PC-9 (cell line): ENCODE data around the gene CEMIP2. TPM values are rescaled to one million over a fixed set of nuclear protein-coding genes. Genes with fewer than 3 reads are reported as not detected.

ENCODE experiments used
- BruUV-seq: library from RNA; stranded (reverse); fragments of 400-500 nt; replicated peaks from 2 replicates; lab custom pipeline; 2021; lab: Mats Ljungman, UMichigan
- CTCF ChIA-PET: fragments of 300-600 bp; sonication (Branson Sonifier 250); formaldehyde crosslinking; loops from one replicate; lab custom pipeline; 2022; ENCODE audit warnings: antibody characterized with exemption; lab: Charles Lee
- POLR2A ChIA-PET: fragments of 300-600 bp; sonication (Branson Sonifier 250); formaldehyde crosslinking; loops from one replicate; lab custom pipeline; 2022; ENCODE audit warnings: antibody characterized with exemption; ENCODE audit not compliant: unreplicated experiment; lab: Charles Lee
- DNase-seq, 2 experiments: peaks; one replicate each; pipeline versions ENCODE4 v3.0.0 to v3.0.0-alpha.2; 2015 to 2022; ENCODE audit warnings: mixed read lengths in 1 of 2
- H2AFZ ChIP-seq: fragments of 200-600 bp; sonication (generic); 2 replicates; pipeline ENCODE4 v1.8.1; 2017; ENCODE audit warnings: antibody characterized with exemption
- H3F3A ChIP-seq: fragments of 200-600 bp; sonication (generic); 2 replicates; pipeline ENCODE4 v1.8.1; 2017; ENCODE audit warnings: antibody characterized with exemption, mild to moderate bottlenecking, low read depth; ENCODE audit not compliant: insufficient read depth
- H3K27ac ChIP-seq: fragments of 200-600 bp; sonication (generic); 2 replicates; pipeline ENCODE4 v1.6.1; 2016; ENCODE audit warnings: mixed run types
- H3K27me3 ChIP-seq: fragments of 200-600 bp; sonication (generic); 2 replicates; pipeline ENCODE4 v1.6.1; 2016; ENCODE audit warnings: low read depth, mixed run types; ENCODE audit not compliant: insufficient read depth
- H3K36me3 ChIP-seq: fragments of 200-600 bp; sonication (generic); 2 replicates; pipeline ENCODE4 v1.6.1; 2016; ENCODE audit warnings: low read depth, mixed run types
- H3K4me1 ChIP-seq: fragments of 200-600 bp; sonication (generic); replicated peaks from 2 replicates; pipeline ENCODE4 v1.6.1; 2016; ENCODE audit warnings: mixed run types; ENCODE audit not compliant: insufficient read depth
- H3K4me2 ChIP-seq: fragments of 200-600 bp; sonication (generic); 2 replicates; pipeline ENCODE4 v1.6.1; 2017; ENCODE audit warnings: mixed run types
- H3K4me3 ChIP-seq: fragments of 200-600 bp; sonication (generic); 2 replicates; pipeline ENCODE4 v1.6.1; 2016; ENCODE audit warnings: mixed run types
- H3K79me2 ChIP-seq: fragments of 200-600 bp; sonication (generic); 2 replicates; pipeline ENCODE4 v1.6.1; 2017; ENCODE audit warnings: low read depth, mixed run types
- H3K9me2 ChIP-seq: fragments of 200-600 bp; sonication (generic); 2 replicates; pipeline ENCODE4 v1.8.1; 2017; ENCODE audit warnings: mild to moderate bottlenecking; ENCODE audit not compliant: insufficient read depth
- H3K9me3 ChIP-seq: fragments of 200-600 bp; sonication (generic); 2 replicates; pipeline ENCODE4 v1.8.1; 2016; ENCODE audit warnings: low read depth; ENCODE audit not compliant: insufficient read depth
- H4K20me1 ChIP-seq: fragments of 200-600 bp; sonication (generic); 2 replicates; pipeline ENCODE4 v1.8.1; 2017; ENCODE audit not compliant: insufficient read depth
- CTCF ChIP-seq: fragments of 200-600 bp; sonication (generic); conservative IDR thresholded peaks from 2 replicates; pipeline ENCODE4 v1.6.1; 2017; ENCODE audit warnings: mixed run types, antibody characterized with exemption, mild to moderate bottlenecking, moderate library complexity
- EZH2 ChIP-seq: fragments of 200-600 bp; sonication (generic); IDR thresholded peaks from 2 replicates; pipeline ENCODE4 v1.8.0; 2017; ENCODE audit warnings: antibody characterized with exemption, low read depth
- intact Hi-C: fragments of 100-400 bp; cut with micrococcal nuclease; formaldehyde crosslinking; loops from one replicate; pipeline ENCODE4 v1.10.0; 2022; ENCODE audit not compliant: unreplicated experiment
- total RNA-seq: library from RNA; stranded (reverse); gene quantifications from 2 replicates; pipeline ENCODE4 v1.2.3, GENCODE V29; 2021

CEMIP2 gene
- total RNA-seq, 1 experiment from 2014 or later: 77.0 TPM

- DNase-seq: no peak
- Histone ChIP-seq H3K9me3 (no peaks in the 10 kb centered on the region), H2AFZ (no peak overlapping the region), H4K20me1 (no peaks in the 10 kb centered on the region), H3K79me2 (no peaks in the 10 kb centered on the region), H3F3A (peaks cover 6% of the 10 kb centered on the region; the same call in 1 of the 2 replicates), H3K27me3 (no peaks in the 10 kb centered on the region), H3K4me1 (peaks cover 8% of the 10 kb centered on the region), H3K36me3 (no peaks in the 10 kb centered on the region), H3K9me2 (no peaks in the 10 kb centered on the region), H3K4me2 (no peak overlapping the region), H3K4me3 (no peak overlapping the region), H3K27ac (no peak overlapping the region)
- intact Hi-C loops: no loop called here
- CTCF ChIA-PET: no interaction called here
- POLR2A ChIA-PET: no interaction called here
- no peak for TF ChIP-seq EZH2
- no peak for TF ChIP-seq CTCF
- BruUV-seq: no TSS peak
Observed at GRCh38 chr9:71774920-71775319, 6.6 kb upstream of the CEMIP2 start.

DNA sequence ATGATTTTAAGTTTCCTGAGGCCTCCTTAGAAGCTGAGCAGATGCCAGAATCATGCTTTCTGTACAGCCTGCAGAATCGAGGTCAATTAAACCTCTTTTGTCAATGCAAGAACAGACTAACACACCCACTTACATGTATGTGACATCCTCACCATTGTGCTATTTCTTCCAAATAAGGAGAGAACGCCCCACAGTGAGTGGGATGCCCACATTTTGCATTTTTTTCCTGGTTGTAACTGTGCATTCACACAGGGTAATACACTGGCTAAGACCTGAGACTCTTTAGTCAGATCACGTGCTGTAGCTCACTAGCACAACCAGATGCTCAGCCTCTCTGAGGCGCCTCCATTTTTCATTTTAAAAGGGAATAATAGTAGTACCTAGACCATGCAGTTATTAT, 4.4 kb upstream of the CEMIP2 start:
- no TSS peak for BruUV-seq
- no peak overlapping the region for H3K27ac ChIP-seq
- H3K9me2 ChIP-seq: no peaks in the 10 kb centered on the region
- no peak overlapping the region for H3K4me2 ChIP-seq
- peaks cover 3% of the 10 kb centered on the region for H3K79me2 ChIP-seq
- peaks cover 13% of the 10 kb centered on the region for H3K4me1 ChIP-seq
- no peaks in the 10 kb centered on the region for H3K9me3 ChIP-seq
- CTCF ChIA-PET: no interaction called here
- no peaks in the 10 kb centered on the region for H3K27me3 ChIP-seq
- H4K20me1 ChIP-seq: no peaks in the 10 kb centered on the region
- POLR2A ChIA-PET: interaction anchor here (0.6 kb wide), 1 partner anchor 13 kb away, joined by 3 read pairs; no protein-coding TSS in a partner anchor
- H3F3A ChIP-seq: peaks cover 11% of the 10 kb centered on the region; the same call in 1 of the 2 replicates
- intact Hi-C loops: no loop called here
- H2AFZ ChIP-seq: no peak overlapping the region
- no peak for TF ChIP-seq CTCF
- no peak for TF ChIP-seq EZH2
- H3K36me3 ChIP-seq: no peaks in the 10 kb centered on the region
- no peak overlapping the region for H3K4me3 ChIP-seq
- no peak for DNase-seq

DNA sequence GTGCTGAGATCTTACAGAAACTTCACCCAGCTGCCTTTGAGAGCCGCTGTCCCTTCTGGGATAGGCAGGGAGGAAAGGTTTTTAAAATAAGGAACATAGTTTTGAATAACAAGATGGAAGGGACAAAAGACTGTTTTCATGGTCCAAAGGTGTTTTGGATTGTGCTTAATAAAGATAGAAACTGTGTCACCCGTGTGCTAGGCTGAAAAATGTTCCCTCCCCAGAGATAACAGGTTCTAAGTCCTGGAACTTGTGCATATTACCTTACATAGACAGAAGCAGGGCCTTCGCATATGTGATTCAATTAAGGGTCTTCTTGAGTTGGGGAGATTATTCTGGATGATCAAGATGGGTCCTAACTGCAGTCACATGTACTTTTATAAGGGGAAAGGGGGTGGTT, 1.9 kb upstream of the CEMIP2 start:
- ChIA-PET CTCF (interaction anchor here (0.9 to 2.2 kb wide), 2 partner anchors 142 to 165 kb away, joined by 6 read pairs; no protein-coding TSS in a partner anchor), POLR2A (no interaction called here)
- peaks cover 16% of the 10 kb centered on the region for H4K20me1 ChIP-seq
- H3K79me2 ChIP-seq: peaks cover 29% of the 10 kb centered on the region
- intact Hi-C loops: no loop called here
- no peaks in the 10 kb centered on the region for H3K36me3 ChIP-seq
- no TSS peak for BruUV-seq
- H3K9me3 ChIP-seq: no peaks in the 10 kb centered on the region
- H3K4me1 ChIP-seq: peaks cover 33% of the 10 kb centered on the region
- H3K9me2 ChIP-seq: no peaks in the 10 kb centered on the region
- no peak for DNase-seq
- H3K27ac ChIP-seq: no peak overlapping the region
- TF ChIP-seq EZH2: no peak
- no peak for TF ChIP-seq CTCF
- H3K27me3 ChIP-seq: no peaks in the 10 kb centered on the region
- H3K4me2 ChIP-seq: peak overlapping the region; percentile 94
- H3K4me3 ChIP-seq: peak overlapping the region; percentile 64
- H3F3A ChIP-seq: peaks cover 18% of the 10 kb centered on the region; the same call in 1 of the 2 replicates
- no peak overlapping the region; the same call in 1 of the 2 replicates for H2AFZ ChIP-seq
